Liver (tissue), 9 donors: ENCODE results near the gene WDR86. TPM values are rescaled to one million over a fixed set of nuclear protein-coding genes. Genes with fewer than 3 reads are reported as not detected.

Experiments used
- DNase-seq: peaks from one replicate; pipeline ENCODE4 v3.0.0-alpha.2; 2017; ENCODE audit warnings: low spot score
- H3K27ac ChIP-seq, 2 donors: one replicate each; pipeline ENCODE4 v1.7.0; 2013; ENCODE audit warnings: inconsistent platforms in 2 of 2, low read length in 2 of 2, control low read depth in 1 of 2, low read depth in 1 of 2, mild to moderate bottlenecking in 1 of 2
- H3K27me3 ChIP-seq, 4 donors: one replicate each; pipeline versions ENCODE4 v1.6.1 to v1.7.0; 2013; ENCODE audit warnings: low read length in 3 of 4, inconsistent platforms in 1 of 4, mild to moderate bottlenecking in 1 of 4, moderate library complexity in 1 of 4; ENCODE audit not compliant: control insufficient read depth in 4 of 4, insufficient read depth in 4 of 4
- H3K36me3 ChIP-seq, 4 donors: one replicate each; pipeline versions ENCODE4 v1.6.1 to v1.7.0; 2013; ENCODE audit warnings: low read length in 3 of 4, mild to moderate bottlenecking in 3 of 4, low read depth in 1 of 4, moderate library complexity in 1 of 4; ENCODE audit not compliant: control insufficient read depth in 4 of 4, insufficient read depth in 3 of 4
- H3K4me1 ChIP-seq, 4 donors: one replicate each; pipeline versions ENCODE4 v1.6.1 to v1.7.0; 2013; ENCODE audit warnings: low read length in 3 of 4, mild to moderate bottlenecking in 3 of 4, moderate library complexity in 1 of 4; ENCODE audit not compliant: control insufficient read depth in 4 of 4, insufficient read depth in 4 of 4
- H3K4me3 ChIP-seq, 3 donors: one replicate each; pipeline versions ENCODE4 v1.6.1 to v1.7.0; 2013; ENCODE audit warnings: low read length in 3 of 3, control low read depth in 1 of 3, low read depth in 1 of 3, mild to moderate bottlenecking in 1 of 3
- H3K9ac ChIP-seq, 2 donors: one replicate each; pipeline ENCODE4 v1.7.0; 2013; ENCODE audit warnings: low read length in 2 of 2, mild to moderate bottlenecking in 2 of 2, moderate library complexity in 2 of 2, control low read depth in 1 of 2, low read depth in 1 of 2
- H3K9me3 ChIP-seq, 4 donors: one replicate each; pipeline versions ENCODE4 v1.6.1 to v1.7.0; 2013; ENCODE audit warnings: low read length in 3 of 4; ENCODE audit not compliant: control insufficient read depth in 4 of 4
- ATF3 ChIP-seq: IDR thresholded peaks from 2 replicates; pipeline ENCODE4 v1.6.1; 2016; ENCODE audit warnings: antibody characterized with exemption
- CTCF ChIP-seq: fragments of 150-350 bp; IDR thresholded peaks from 2 replicates; pipeline ENCODE4 v1.5.1; 2017; ENCODE audit warnings: improper control_type of control experiment, low read depth, low read length; ENCODE audit not compliant: missing input control
- EGR1 ChIP-seq, 2 donors: IDR thresholded peaks; 2 replicates each; pipeline ENCODE4 v1.6.1; 2016 to 2018; ENCODE audit warnings: antibody characterized with exemption in 2 of 2, low read depth in 2 of 2
- FOXA1 ChIP-seq: IDR thresholded peaks from 2 replicates; pipeline ENCODE4 v1.6.1; 2016; ENCODE audit warnings: antibody characterized with exemption
- FOXA2 ChIP-seq: IDR thresholded peaks from 2 replicates; pipeline ENCODE4 v1.6.1; 2016; ENCODE audit warnings: antibody characterized with exemption
- HNF4A ChIP-seq, 2 donors: conservative IDR thresholded peaks; 2 replicates each; pipeline ENCODE4 v1.6.1; 2016; ENCODE audit warnings: antibody characterized with exemption in 2 of 2, mild to moderate bottlenecking in 2 of 2
- HNF4G ChIP-seq: IDR thresholded peaks from 2 replicates; pipeline ENCODE4 v1.6.1; 2016; ENCODE audit warnings: antibody characterized with exemption
- JUND ChIP-seq, 2 donors: IDR thresholded peaks; 2 replicates each; pipeline ENCODE4 v1.6.1; 2016; ENCODE audit warnings: antibody characterized with exemption in 2 of 2
- MAX ChIP-seq: IDR thresholded peaks from 2 replicates; pipeline ENCODE4 v1.6.1; 2016; ENCODE audit warnings: antibody characterized with exemption
- NR2F2 ChIP-seq: IDR thresholded peaks from 2 replicates; pipeline ENCODE4 v1.6.1; 2016; ENCODE audit warnings: antibody characterized with exemption
- RAD21 ChIP-seq, 2 donors: IDR thresholded peaks; 2 replicates each; pipeline ENCODE4 v1.6.1; 2016; ENCODE audit warnings: antibody characterized with exemption in 2 of 2, mild to moderate bottlenecking in 2 of 2
- REST ChIP-seq: IDR thresholded peaks from 2 replicates; pipeline ENCODE4 v1.6.1; 2016; ENCODE audit warnings: antibody characterized with exemption, mild to moderate bottlenecking
- SP1 ChIP-seq: IDR thresholded peaks from 2 replicates; pipeline ENCODE4 v1.6.1; 2018; ENCODE audit warnings: antibody characterized with exemption, mild to moderate bottlenecking
- TAF1 ChIP-seq: conservative IDR thresholded peaks from 2 replicates; pipeline ENCODE4 v1.6.1; 2016; ENCODE audit warnings: antibody characterized with exemption, mild to moderate bottlenecking
- YY1 ChIP-seq: IDR thresholded peaks from 2 replicates; pipeline ENCODE4 v1.6.1; 2016; ENCODE audit warnings: antibody characterized with exemption, mild to moderate bottlenecking
- WGBS: extraction: QIAGEN DNeasy Blood & Tissue Kit; methylation state at CpG from one replicate; pipeline ENCODE4 v1.1.7; 2013; 5-methylcytosine and 5-hydroxymethylcytosine counted together
- polyA plus RNA-seq, 2 donors: library from polyadenylated mRNA; stranded (reverse) in 1 of 2; unstranded in 1 of 2; fragments of 200-250 nt in 1 of 2; fragments of >200 nt in 1 of 2; fragmentation: Nextera tagmentation in 1 of 2; extraction: Ambion mirVana in 1 of 2; gene quantifications; one replicate each; pipeline versions ENCODE4 v1.2.1 to v1.2.3, GENCODE V29; 2013 to 2015
- total RNA-seq, 2 donors: library from RNA; depleted of rRNA; stranded (reverse); fragments of >200 nt; gene quantifications; one replicate each; pipeline ENCODE4 v1.2.3, GENCODE V29; 2014
- donor health status: healthy.
- donor health status: healthy.
- donor health status: healthy.
- donor health status: healthy.
- donor health status: healthy.

Gene WDR86
- total and polyA plus RNA-seq, 4 donors: 0.35 to 4.9 (median 0.77) TPM

- Histone ChIP-seq H3K9ac (no peak overlapping the region), H3K4me3 (no peak overlapping the region), H3K9me3 (no peaks in the 10 kb centered on the region), H3K27me3 (no peaks in the 10 kb centered on the region), H3K4me1 (peaks cover 0 to 5% (median under 1%) of the 10 kb centered on the region in 4 donors), H3K36me3 (no peaks in the 10 kb centered on the region), H3K27ac (no peak overlapping the region)
- no peak for DNase-seq
- WGBS: 90% methylated on average over 13 of the region's 13 CpGs
- no peak for TF ChIP-seq MAX
Measured at GRCh38 chr7:151437159-151437553, 27.3 kb upstream of the WDR86 start.

- peak overlapping the region in 1 of 2 donors; percentile 11 for H3K27ac ChIP-seq
- H3K36me3 ChIP-seq: no peaks in the 10 kb centered on the region
- DNase-seq: no peak
- no peak overlapping the region for H3K4me3 ChIP-seq
- no peaks in the 10 kb centered on the region for H3K27me3 ChIP-seq
- H3K4me1 ChIP-seq: peaks cover 0 to 5% (median under 1%) of the 10 kb centered on the region in 4 donors
- 83% methylated on average over 9 of the region's 9 CpGs for WGBS
- TF ChIP-seq NR2F2 (peak; percentile 54), REST (no peak), JUND (IDR thresholded peaks at IDR 0.05) (no peak), RAD21 (IDR thresholded peaks at IDR 0.05) (no peak), HNF4A (conservative IDR thresholded peaks at IDR 0.05) (no peak)
- no peaks in the 10 kb centered on the region for H3K9me3 ChIP-seq
- no peak overlapping the region for H3K9ac ChIP-seq
Measured at GRCh38 chr7:151436446-151437158, 26.8 kb upstream of the WDR86 start.

- 95% methylated on average over 15 of the region's 15 CpGs for WGBS
- Histone ChIP-seq H3K9ac (no peak overlapping the region), H3K4me3 (no peak overlapping the region), H3K27me3 (no peaks in the 10 kb centered on the region), H3K36me3 (no peaks in the 10 kb centered on the region), H3K4me1 (peaks cover 0 to 5% (median under 1%) of the 10 kb centered on the region in 4 donors), H3K9me3 (no peaks in the 10 kb centered on the region), H3K27ac (no peak overlapping the region)
- DNase-seq: no peak
- no peak for TF ChIP-seq TAF1
- no peak for TF ChIP-seq EGR1 (IDR thresholded peaks at IDR 0.05; ENCODE audit: low read depth in 2 of 2)
- TF ChIP-seq HNF4G: no peak
- no peak for TF ChIP-seq NR2F2
- TF ChIP-seq SP1: no peak
- no peak for TF ChIP-seq FOXA2
- no peak for TF ChIP-seq YY1
- TF ChIP-seq MAX: no peak
- TF ChIP-seq FOXA1: no peak
- TF ChIP-seq CTCF: no peak
- TF ChIP-seq REST: no peak
- TF ChIP-seq ATF3: no peak
Measured at GRCh38 chr7:151435971-151436370, 26.1 kb upstream of the WDR86 start.
